ENCODE data around the gene PRKCA.

DNA sequence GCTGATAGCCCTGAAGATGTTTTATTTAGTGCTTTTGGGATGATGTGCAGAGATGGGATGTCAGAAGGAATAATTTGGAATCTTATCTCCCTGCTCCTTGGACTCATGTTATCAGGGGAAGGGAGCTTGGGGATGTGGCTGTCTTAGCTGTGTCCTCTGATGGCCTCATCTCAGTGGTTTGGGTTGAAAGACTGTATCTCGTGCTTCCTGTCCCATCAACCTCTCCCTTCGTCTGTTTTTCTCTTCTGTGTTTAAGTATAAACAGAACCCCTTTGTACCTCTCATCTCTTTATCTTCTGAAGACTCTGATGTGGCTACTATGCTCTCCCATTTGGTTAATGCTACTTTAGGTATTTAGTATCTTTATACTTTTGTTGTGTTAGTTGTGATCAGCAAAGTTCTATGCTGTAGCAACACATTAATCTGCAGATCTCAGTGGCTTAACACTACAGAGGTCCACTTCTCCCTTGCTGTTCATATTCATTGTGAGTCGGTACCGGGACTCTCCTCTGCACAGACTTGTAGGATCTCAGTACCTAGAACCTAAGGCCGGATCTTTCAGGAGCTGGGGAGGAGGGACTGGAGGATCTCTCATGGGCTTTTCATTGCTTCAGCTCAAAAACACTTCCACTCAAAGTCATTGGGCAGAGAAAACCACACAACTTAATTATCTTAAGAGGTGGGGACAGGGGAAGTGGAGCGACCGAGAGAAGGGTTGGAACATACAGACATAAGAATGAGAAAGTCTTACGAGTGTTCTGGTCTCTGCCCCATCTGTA lies 28.8 kb downstream of the PRKCA start:
- no peak for TF ChIP-seq POLR2A (IDR thresholded peaks at IDR 0.05)
- TF ChIP-seq, protein P1, sequence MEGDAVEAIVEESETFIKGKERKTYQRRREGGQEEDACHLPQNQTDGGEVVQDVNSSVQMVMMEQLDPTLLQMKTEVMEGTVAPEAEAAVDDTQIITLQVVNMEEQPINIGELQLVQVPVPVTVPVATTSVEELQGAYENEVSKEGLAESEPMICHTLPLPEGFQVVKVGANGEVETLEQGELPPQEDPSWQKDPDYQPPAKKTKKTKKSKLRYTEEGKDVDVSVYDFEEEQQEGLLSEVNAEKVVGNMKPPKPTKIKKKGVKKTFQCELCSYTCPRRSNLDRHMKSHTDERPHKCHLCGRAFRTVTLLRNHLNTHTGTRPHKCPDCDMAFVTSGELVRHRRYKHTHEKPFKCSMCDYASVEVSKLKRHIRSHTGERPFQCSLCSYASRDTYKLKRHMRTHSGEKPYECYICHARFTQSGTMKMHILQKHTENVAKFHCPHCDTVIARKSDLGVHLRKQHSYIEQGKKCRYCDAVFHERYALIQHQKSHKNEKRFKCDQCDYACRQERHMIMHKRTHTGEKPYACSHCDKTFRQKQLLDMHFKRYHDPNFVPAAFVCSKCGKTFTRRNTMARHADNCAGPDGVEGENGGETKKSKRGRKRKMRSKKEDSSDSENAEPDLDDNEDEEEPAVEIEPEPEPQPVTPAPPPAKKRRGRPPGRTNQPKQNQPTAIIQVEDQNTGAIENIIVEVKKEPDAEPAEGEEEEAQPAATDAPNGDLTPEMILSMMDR (IDR thresholded peaks at IDR 0.05), result no peak
